NT2/D1 (cell line): ENCODE measurements around the gene NSMCE1.

ENCODE experiments used
- SUZ12 ChIP-seq: IDR thresholded peaks from 2 replicates; pipeline ENCODE4 v1.6.1; 2011; ENCODE audit not compliant: insufficient read length, insufficient read depth; ENCODE audit errors: extremely low read depth
- ZNF274 ChIP-seq: IDR thresholded peaks from 2 replicates; pipeline ENCODE4 v1.6.1; 2011; ENCODE audit warnings: mild to moderate bottlenecking, low read depth, low read length

DNA sequence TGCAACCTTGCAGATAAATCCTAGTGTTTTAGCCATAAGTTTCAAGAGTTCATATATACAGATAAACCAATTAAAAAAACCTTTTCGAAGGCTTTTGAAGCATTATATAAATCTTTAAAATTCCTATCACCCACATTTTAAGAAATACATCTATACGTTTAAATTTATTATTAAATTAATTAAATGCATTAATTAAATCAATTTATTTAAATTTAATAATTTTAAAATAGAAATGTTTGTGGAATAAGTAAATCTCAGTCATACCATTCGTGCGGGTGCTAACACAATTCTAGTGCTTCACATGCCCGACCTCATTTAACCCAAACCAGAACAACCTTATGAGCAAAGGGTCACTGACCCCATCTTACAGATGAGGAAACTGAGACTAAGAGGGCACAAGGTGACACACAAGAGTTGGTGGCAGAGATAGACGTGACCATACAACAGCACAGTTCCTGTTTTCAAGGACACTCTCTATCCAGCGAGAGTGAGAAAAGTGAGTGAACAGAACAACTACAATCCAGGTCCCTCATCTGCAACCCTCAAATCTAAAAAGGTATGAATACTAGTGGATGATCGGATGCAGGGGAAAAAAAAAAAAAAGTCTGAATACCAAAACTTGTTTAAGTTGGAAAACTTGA lies 1.4 kb downstream of the NSMCE1 start:
- no peak for TF ChIP-seq ZNF274
- TF ChIP-seq SUZ12, result no peak
